Measurements from ENCODE around the gene APPBP2. TPM values are rescaled to one million over a fixed set of nuclear protein-coding genes. Genes with fewer than 3 reads are reported as not detected.

APPBP2 gene, protein sequence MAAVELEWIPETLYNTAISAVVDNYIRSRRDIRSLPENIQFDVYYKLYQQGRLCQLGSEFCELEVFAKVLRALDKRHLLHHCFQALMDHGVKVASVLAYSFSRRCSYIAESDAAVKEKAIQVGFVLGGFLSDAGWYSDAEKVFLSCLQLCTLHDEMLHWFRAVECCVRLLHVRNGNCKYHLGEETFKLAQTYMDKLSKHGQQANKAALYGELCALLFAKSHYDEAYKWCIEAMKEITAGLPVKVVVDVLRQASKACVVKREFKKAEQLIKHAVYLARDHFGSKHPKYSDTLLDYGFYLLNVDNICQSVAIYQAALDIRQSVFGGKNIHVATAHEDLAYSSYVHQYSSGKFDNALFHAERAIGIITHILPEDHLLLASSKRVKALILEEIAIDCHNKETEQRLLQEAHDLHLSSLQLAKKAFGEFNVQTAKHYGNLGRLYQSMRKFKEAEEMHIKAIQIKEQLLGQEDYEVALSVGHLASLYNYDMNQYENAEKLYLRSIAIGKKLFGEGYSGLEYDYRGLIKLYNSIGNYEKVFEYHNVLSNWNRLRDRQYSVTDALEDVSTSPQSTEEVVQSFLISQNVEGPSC
- 15.5 and 17.3 TPM in 2 replicates for total RNA-seq

DNA sequence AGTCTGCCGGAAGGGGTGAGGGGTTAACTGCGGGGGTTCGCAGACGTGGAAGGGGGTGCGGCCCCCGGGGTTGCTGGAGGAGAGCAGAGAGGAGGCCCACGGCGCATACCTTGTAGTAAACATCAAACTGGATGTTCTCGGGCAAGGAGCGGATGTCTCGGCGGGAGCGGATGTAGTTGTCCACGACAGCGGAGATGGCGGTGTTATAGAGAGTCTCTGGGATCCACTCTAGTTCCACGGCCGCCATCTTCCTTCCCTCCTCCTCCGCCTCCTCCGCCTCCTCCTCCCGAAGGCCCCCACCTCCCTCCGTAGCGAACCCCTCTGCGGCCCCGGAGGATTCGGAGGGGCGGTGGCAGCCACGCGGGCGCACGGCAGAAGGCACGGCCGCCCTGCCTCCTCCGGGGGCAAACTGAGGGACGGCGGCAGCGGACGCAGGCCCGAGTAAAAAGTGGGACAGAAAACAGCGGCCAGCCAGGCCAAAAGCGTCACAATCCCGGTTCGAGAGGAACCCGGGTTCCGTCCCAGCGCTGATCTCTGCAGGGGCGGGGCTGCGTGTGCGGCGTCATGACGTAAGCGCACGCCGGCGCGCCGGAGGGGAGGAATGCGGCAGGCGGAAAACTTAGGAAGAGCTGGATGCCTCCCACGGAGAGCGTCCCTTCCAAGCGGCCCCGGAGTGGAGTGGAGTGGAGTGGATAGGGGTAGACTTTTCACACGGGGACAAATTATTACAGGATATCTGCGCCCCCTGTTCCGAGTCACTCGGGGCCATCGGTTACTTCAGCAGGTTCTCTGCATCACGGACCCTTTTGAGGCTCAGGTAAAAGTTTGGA, at the start of gene APPBP2:
Gene APPBP2, minus strand, starts transcription at position 558 of the 830 bp plus-strand sequence. Its CDS starts 311 bp downstream, at position 247.
- FAIRE-seq (no peak), DNase-seq (ENCODE audit: low read depth) (peak; percentile 62)
- H3K36me3 ChIP-seq (ENCODE audit: control insufficient read depth, insufficient read depth, low read length), result no peaks in the 10 kb centered on the region
- H3K4me3 ChIP-seq (ENCODE audit: low read depth, low read length), result peak within 1 kb of the TSS; percentile 65
- TF ChIP-seq, protein P1, sequence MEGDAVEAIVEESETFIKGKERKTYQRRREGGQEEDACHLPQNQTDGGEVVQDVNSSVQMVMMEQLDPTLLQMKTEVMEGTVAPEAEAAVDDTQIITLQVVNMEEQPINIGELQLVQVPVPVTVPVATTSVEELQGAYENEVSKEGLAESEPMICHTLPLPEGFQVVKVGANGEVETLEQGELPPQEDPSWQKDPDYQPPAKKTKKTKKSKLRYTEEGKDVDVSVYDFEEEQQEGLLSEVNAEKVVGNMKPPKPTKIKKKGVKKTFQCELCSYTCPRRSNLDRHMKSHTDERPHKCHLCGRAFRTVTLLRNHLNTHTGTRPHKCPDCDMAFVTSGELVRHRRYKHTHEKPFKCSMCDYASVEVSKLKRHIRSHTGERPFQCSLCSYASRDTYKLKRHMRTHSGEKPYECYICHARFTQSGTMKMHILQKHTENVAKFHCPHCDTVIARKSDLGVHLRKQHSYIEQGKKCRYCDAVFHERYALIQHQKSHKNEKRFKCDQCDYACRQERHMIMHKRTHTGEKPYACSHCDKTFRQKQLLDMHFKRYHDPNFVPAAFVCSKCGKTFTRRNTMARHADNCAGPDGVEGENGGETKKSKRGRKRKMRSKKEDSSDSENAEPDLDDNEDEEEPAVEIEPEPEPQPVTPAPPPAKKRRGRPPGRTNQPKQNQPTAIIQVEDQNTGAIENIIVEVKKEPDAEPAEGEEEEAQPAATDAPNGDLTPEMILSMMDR (IDR thresholded peaks at IDR 0.05; ENCODE audit: insufficient read depth, low read length, severe bottlenecking), result no peak
- H3K27me3 ChIP-seq (ENCODE audit: control insufficient read depth, insufficient read depth, low read length), result no peaks in the 10 kb centered on the region

DNA sequence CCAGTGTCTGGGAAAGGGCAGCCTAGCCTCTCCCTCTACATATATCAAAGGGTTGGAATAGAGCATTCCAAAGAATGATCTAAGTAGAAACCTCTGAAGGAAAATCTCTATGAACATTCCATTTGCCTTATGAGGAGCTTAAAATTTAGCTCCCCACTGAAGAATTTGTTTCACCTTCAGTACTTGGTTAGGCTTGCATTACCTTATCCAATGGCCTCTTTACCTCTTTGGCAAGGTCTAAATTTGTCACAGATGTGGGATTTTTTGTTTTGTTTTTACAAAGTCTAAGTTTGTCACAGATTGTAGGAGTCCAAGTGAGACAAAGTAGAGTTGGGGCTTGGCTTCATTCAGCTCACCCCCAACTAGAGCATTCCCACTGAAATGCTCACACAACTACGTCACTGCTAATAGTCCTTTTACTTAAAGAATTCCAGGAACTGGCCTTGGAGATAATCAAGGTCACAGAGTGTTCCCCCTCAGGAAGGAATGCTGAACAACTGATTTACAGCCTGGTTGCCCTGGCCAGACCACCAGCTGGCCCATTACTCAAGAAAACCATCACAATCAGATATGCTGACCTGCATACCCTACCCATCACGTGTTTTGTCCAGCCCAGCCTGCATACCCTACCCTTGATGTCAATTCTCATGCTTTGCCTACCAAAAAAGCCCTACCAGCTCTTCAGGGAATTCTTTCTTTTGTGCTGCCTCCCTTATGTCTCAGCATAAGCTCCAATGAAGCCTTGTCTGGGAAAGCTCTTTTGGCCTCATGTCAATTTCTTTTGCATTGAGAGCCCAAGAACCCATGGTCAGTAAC, 47.4 kb upstream of the APPBP2 start:
- no peaks in the 10 kb centered on the region for H3K27me3 ChIP-seq (ENCODE audit: control insufficient read depth, insufficient read depth, low read length)
- no peaks in the 10 kb centered on the region for H3K36me3 ChIP-seq (ENCODE audit: control insufficient read depth, insufficient read depth, low read length)
- no peak for DNase-seq (ENCODE audit: low read depth)
- no peak overlapping the region for H3K4me3 ChIP-seq (ENCODE audit: low read depth, low read length)
- FAIRE-seq, result no peak
- TF ChIP-seq, protein P1 (IDR thresholded peaks at IDR 0.05; ENCODE audit: insufficient read depth, low read length, severe bottlenecking), result no peak

DNA sequence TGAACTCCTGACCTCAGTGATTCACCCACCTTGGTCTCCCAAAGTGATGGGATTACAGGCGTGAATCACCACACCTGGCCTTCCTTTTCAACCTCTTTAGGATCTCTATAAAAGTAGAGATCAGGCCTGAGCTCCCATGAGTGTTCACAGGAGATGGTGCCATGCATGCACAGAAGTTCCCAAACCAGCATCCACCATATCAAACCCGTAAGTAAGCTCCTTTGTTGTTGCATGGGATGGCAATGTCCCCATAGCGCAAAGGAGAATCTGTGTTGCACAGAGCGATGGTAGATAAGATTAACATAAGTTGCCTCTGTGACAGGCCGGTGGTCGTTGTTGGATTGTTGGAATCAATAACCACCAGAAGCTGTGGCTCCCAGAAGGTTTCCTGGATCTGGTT, 39.2 kb upstream of the APPBP2 start:
- no peaks in the 10 kb centered on the region for H3K36me3 ChIP-seq (ENCODE audit: control insufficient read depth, insufficient read depth, low read length)
- DNase-seq (ENCODE audit: low read depth), result no peak
- TF ChIP-seq, protein P1 (IDR thresholded peaks at IDR 0.05; ENCODE audit: insufficient read depth, low read length, severe bottlenecking), result no peak
- H3K4me3 ChIP-seq (ENCODE audit: low read depth, low read length), result no peak overlapping the region
- no peak for FAIRE-seq
- no peaks in the 10 kb centered on the region for H3K27me3 ChIP-seq (ENCODE audit: control insufficient read depth, insufficient read depth, low read length)

DNA sequence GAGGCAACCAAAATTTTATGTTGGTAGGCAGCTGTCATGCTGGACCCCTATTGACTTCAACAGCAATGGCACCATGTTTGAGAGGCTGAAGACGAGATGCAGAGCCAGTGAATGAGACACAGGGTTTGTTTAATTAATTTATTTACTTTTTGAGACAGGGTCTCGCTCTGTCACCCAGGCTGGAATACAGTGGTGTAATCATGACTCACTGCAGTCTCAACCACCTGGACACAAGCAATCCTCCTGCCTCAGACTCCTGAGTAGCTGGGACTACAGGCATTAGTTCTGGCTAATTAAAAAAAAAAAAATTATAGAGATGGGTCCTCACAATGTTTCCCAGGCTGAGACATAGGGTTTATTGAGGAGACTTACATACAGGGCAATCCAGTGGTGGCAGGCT, 37.7 kb upstream of the APPBP2 start:
- no peaks in the 10 kb centered on the region for H3K36me3 ChIP-seq (ENCODE audit: control insufficient read depth, insufficient read depth, low read length)
- TF ChIP-seq, protein P1 (IDR thresholded peaks at IDR 0.05; ENCODE audit: insufficient read depth, low read length, severe bottlenecking), result no peak
- no peak for FAIRE-seq
- peak; percentile 48 for DNase-seq (ENCODE audit: low read depth)
- no peak overlapping the region for H3K4me3 ChIP-seq (ENCODE audit: low read depth, low read length)
- H3K27me3 ChIP-seq (ENCODE audit: control insufficient read depth, insufficient read depth, low read length), result no peaks in the 10 kb centered on the region

DNA sequence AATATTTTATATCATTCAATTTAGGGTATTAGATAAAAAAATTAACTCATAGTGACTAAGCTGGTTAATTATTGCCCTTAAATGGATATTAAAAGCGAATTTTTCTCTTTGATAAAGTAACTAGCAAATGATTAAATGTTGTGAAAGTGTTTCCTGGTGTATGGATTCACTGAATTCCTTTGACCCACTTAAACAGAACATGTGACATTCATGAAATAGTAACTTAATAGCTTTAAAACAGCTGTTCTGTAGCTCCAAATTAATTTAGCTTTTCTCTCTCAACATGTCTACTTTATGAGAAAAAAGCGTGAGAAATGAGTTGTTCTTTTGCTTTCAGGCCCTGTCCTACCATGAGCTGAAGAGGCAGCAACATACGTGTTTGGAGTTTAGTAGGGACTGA, 36.4 kb upstream of the APPBP2 start:
- DNase-seq (ENCODE audit: low read depth) (no peak), FAIRE-seq (no peak)

More for the DNA sequence above, 36.4 kb upstream of the APPBP2 start:
- no peaks in the 10 kb centered on the region for H3K36me3 ChIP-seq (ENCODE audit: control insufficient read depth, insufficient read depth, low read length)
- H3K27me3 ChIP-seq (ENCODE audit: control insufficient read depth, insufficient read depth, low read length), result no peaks in the 10 kb centered on the region
- TF ChIP-seq, protein P1 (IDR thresholded peaks at IDR 0.05; ENCODE audit: insufficient read depth, low read length, severe bottlenecking), result no peak
- no peak overlapping the region for H3K4me3 ChIP-seq (ENCODE audit: low read depth, low read length)

All from bronchial epithelial cell (primary cell).